ENCODE data around the gene MYPOP. TPM values are rescaled to one million over a fixed set of nuclear protein-coding genes. Genes with fewer than 3 reads are reported as not detected.

Gene MYPOP
- total and polyA plus RNA-seq, 3 donors from 2014 or later: 9.4 to 11.1 (median 9.5) TPM

DNA sequence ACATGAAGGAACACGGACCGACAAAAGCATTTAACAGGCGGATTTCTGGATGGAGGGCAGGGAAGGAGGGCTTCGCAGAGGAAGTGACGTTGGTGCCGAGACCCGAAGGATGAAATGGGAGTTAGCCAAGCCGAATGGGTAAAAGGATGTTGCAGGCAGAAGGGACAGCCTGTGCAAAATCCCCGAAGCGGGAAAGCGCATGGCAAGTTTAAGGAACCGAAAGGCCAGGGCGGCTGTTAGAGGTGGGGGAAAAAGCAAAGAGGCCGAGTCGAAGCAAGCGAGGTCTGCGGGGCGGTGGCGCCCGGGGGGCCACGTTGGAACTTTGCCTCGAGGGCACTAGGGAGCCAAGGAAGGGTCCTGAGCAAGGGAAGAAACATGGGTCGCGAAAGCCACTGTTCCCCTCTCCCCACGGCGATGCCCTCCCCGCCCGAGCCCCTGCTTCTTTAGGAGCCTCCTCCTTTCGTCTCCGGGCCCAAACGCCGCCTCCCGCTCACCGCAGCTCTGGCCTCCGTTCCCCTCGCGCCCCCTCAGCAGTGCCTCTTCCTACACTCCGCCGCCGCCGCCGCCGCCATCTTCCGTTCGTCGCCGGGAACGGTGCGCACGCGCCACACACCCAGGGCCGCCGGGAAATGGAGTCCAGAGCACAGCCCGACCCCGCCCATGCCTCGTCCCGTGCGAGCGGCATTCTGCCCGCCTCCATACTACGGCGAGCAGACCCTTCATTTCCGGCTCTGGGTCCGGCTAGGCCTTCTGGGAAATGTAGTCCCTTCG, 39.7 kb downstream of the MYPOP start, which contains the start of gene SYMPK:
SYMPK (minus strand) TSS at position 584 of the 771 bp plus-strand sequence. CDS start 8,652 bp downstream, outside the sequence.
- H3K4me3 ChIP-seq: peak within 1 kb of the TSS; percentile 85 to 86
- 0% methylated on average over 50 to 65 of the region's 65 CpGs for WGBS, 2 donors
- peak; percentile 28 for TF ChIP-seq POLR2A (IDR thresholded peaks at IDR 0.05)
- TF ChIP-seq, protein P1, sequence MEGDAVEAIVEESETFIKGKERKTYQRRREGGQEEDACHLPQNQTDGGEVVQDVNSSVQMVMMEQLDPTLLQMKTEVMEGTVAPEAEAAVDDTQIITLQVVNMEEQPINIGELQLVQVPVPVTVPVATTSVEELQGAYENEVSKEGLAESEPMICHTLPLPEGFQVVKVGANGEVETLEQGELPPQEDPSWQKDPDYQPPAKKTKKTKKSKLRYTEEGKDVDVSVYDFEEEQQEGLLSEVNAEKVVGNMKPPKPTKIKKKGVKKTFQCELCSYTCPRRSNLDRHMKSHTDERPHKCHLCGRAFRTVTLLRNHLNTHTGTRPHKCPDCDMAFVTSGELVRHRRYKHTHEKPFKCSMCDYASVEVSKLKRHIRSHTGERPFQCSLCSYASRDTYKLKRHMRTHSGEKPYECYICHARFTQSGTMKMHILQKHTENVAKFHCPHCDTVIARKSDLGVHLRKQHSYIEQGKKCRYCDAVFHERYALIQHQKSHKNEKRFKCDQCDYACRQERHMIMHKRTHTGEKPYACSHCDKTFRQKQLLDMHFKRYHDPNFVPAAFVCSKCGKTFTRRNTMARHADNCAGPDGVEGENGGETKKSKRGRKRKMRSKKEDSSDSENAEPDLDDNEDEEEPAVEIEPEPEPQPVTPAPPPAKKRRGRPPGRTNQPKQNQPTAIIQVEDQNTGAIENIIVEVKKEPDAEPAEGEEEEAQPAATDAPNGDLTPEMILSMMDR (IDR thresholded peaks at IDR 0.05): peak in 2 of 3 experiments; percentile 5 to 17
- no peaks in the 10 kb centered on the region for H3K36me3 ChIP-seq (ENCODE audit: low read depth, missing control alignments)
- H3K27ac ChIP-seq: peak within 1 kb of the TSS; percentile 90 to 93
- intact Hi-C loops (cut with DNase I; ENCODE audit: low total_unique reads): no loop called here
- H3K27me3 ChIP-seq: no peaks in the 10 kb centered on the region
- no peaks in the 10 kb centered on the region for H3K9me3 ChIP-seq
- H3K4me1 ChIP-seq: peaks cover 14% of the 10 kb centered on the region
- DNase-seq: peak; percentile 99

DNA sequence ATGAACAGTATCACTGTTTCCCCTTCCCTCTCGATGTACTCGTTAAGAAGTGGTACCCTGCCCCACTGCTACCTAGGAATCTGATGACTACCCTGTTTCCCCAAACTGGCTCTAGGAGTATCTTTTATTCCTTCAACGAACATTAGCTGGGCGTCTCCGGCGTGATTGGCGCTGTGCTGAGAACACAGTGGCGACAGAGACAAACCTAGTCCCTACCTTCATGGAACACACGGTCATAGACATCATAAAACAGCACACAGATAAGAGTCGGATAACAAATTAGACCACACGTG, 40.2 kb downstream of the MYPOP start:
- TF ChIP-seq, protein P1 (IDR thresholded peaks at IDR 0.05): no peak
- TF ChIP-seq POLR2A (IDR thresholded peaks at IDR 0.05): no peak
- Histone ChIP-seq H3K4me1 (peaks cover 14% of the 10 kb centered on the region), H3K27me3 (no peaks in the 10 kb centered on the region), H3K36me3 (ENCODE audit: low read depth, missing control alignments) (no peaks in the 10 kb centered on the region), H3K4me3 (peak overlapping the region; percentile 85 to 86), H3K27ac (peak overlapping the region; percentile 90 to 93), H3K9me3 (no peaks in the 10 kb centered on the region)
- WGBS, 2 donors: 0 to 1% methylated on average over 11 of the region's 11 CpGs
- intact Hi-C loops (cut with DNase I; ENCODE audit: low total_unique reads): no loop called here
- DNase-seq: no peak

DNA sequence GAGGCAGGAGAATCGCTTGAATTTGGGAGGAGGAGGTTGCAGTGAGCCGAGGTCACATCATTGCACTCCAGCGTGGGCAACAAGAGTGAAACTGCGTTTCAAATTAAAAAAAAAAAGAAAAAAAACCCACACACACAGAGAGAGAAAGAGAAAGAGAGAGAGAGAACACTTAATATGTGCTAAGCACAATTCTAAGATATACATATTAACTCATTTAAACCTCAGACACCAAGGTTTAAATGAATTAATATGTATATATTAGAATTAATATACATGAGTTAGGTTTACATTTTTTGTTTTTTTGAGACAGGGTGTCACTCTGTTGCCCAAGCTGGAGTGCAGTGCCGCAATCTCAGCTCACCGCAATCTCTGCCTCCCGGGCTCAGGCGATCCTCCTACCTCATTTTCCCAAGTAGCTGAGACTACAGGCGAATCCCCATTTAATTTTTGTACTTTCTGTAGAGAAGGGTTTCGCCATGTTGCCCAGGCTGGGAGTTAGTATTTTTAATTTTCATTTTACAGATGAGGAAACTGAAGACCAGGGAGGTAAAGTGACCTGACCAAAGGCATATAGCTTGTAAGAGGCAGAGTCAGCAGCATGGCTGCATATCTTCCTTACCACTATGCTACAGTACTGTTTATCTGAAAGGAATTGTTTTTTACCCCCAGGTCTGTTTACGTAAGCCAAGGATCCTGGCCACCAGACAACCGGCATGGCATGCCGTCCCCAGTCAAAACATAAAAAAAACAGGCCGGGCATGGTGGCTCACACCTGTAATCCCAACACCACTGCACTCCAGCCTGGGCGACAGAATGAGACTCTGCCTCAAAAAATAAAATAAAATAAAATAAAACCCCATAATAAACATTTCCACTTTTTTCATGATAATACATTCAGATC, 41.8 kb downstream of the MYPOP start:
- Histone ChIP-seq H3K27ac (no peak overlapping the region), H3K9me3 (no peaks in the 10 kb centered on the region), H3K4me1 (peaks cover 14% of the 10 kb centered on the region), H3K36me3 (ENCODE audit: low read depth, missing control alignments) (no peaks in the 10 kb centered on the region), H3K4me3 (no peak overlapping the region), H3K27me3 (no peaks in the 10 kb centered on the region)
- 90 to 91% methylated on average over 15 of the region's 15 CpGs for WGBS, 2 donors
- no peak for TF ChIP-seq POLR2A (IDR thresholded peaks at IDR 0.05)
- TF ChIP-seq, protein P1 (IDR thresholded peaks at IDR 0.05): no peak
- DNase-seq: no peak
- intact Hi-C loops (cut with DNase I; ENCODE audit: low total_unique reads): no loop called here

DNA sequence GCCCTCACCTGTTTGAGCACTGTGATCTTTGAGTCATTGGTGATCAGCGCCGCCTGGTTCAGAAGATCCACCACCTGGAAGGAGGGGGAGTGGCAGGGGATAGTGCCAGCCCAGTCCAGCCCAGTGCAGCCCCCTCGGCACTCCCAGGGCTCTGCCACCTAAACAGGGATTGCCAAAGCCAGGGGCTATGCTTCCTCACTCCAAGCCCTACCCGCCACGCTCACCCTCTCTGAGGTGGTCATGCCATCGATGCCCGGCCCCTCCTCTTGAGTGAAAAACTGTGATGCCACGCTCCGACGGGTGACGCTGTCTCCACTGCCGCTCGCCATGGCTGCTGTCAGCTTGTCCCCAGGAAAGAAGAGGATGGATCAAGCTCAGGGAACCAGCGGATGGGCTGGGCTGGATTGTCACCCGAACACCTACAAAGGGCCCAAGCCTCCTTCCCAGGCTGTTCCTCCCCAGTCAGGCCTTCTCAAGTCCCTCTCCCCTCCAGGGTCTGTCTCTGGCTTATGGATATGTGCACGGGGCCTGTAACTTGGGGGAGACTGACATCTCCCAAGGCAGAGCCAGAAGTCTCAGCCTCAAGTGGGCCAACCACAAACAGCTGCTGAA, 48.1 kb downstream of the MYPOP start:
- intact Hi-C loops (cut with DNase I; ENCODE audit: low total_unique reads): no loop called here
- H3K27me3 ChIP-seq: no peaks in the 10 kb centered on the region
- no peaks in the 10 kb centered on the region for H3K4me1 ChIP-seq
- H3K27ac ChIP-seq: no peak overlapping the region
- TF ChIP-seq, protein P1 (IDR thresholded peaks at IDR 0.05): no peak
- TF ChIP-seq POLR2A (IDR thresholded peaks at IDR 0.05): no peak
- H3K4me3 ChIP-seq: no peak overlapping the region
- no peaks in the 10 kb centered on the region for H3K9me3 ChIP-seq
- DNase-seq: no peak
- 89 to 96% methylated on average over 3 to 16 of the region's 16 CpGs for WGBS, 2 donors
- H3K36me3 ChIP-seq (ENCODE audit: low read depth, missing control alignments): no peaks in the 10 kb centered on the region

All from testis (tissue), 3 donors.